Right atrium auricular region (tissue), 2 donors: ENCODE measurements around the gene CAB39. TPM values are rescaled to one million over a fixed set of nuclear protein-coding genes. Genes with fewer than 3 reads are reported as not detected.

Source experiments
- DNase-seq: peaks from one replicate; pipeline ENCODE4 v3.0.0-alpha.2; 2019; ENCODE audit warnings: low spot score
- H3K27ac ChIP-seq, 2 donors: fragments of 200-600 bp; sonication (generic); 1 replicate in 1 of 2; 2 replicates in 1 of 2; pipeline ENCODE4 v1.5.1; 2016 to 2019
- H3K27me3 ChIP-seq, 2 donors: fragments of 200-600 bp; sonication (generic); one replicate each; pipeline versions ENCODE4 v1.5.1 to v1.6.0; 2017 to 2019
- H3K36me3 ChIP-seq: fragments of 200-600 bp; sonication (generic); one replicate; pipeline ENCODE4 v1.5.1; 2016
- H3K4me1 ChIP-seq, 2 donors: fragments of 200-600 bp; sonication (generic); one replicate each; pipeline versions ENCODE4 v1.5.1 to v1.6.0; 2017 to 2019
- H3K4me3 ChIP-seq, 2 donors: fragments of 200-600 bp; sonication (generic); 1 replicate in 1 of 2; 2 replicates in 1 of 2; pipeline ENCODE4 v1.5.1; 2017 to 2019; ENCODE audit warnings: mild to moderate bottlenecking in 1 of 2, moderate library complexity in 1 of 2
- H3K9me3 ChIP-seq, 2 donors: fragments of 200-600 bp; sonication (generic); one replicate each; pipeline ENCODE4 v1.5.1; 2019
- total RNA-seq, 2 donors: library from RNA; depleted of rRNA; stranded (reverse); fragments of >200 nt; gene quantifications; one replicate each; pipeline ENCODE4 v1.1.0, GENCODE V29; 2016
- TF ChIP-seq, protein P1 (sequence below), 2 donors: fragments of 200-600 bp; sonication (generic); IDR thresholded peaks; one replicate each; pipeline ENCODE4 v1.5.1; 2019; ENCODE audit warnings: antibody characterized with exemption in 2 of 2

Gene CAB39
- total RNA-seq, 2 donors from 2014 or later, result 66.1 to 81.5 TPM

DNA sequence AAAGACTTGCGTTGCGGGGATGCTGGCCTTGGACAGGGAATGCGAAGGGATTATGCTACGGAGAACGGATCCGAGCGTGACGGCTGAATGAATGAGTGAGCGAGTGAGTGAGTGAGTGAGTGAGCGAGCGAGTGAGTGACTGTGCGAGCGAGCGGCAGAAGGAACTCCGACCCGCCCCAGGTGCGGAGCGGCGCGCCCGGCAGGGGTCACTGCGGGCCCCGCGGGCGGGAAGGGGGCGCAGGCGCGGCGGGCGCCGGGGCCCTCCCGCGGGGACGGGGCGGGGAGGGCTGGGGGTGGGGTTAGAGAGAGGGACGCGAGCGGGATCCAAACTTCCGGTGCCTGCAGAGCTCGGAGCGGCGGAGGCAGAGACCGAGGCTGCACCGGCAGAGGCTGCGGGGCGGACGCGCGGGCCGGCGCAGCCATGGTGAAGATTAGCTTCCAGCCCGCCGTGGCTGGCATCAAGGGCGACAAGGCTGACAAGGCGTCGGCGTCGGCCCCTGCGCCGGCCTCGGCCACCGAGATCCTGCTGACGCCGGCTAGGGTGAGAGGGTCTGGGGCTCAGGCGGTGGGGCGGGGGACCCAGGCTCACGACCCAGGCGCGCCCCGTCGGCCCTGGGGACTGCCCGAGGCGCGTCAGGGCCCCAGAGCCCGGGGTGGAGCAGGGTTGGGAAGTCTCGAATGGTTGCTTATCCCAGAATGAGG, 152.1 kb downstream of the CAB39 start, which contains the start of gene ITM2C:
Gene ITM2C, plus strand, starts transcription at position 338 of the 702 bp plus-strand sequence. Its CDS starts 84 bp downstream, at position 422.
- TF ChIP-seq, protein P1, sequence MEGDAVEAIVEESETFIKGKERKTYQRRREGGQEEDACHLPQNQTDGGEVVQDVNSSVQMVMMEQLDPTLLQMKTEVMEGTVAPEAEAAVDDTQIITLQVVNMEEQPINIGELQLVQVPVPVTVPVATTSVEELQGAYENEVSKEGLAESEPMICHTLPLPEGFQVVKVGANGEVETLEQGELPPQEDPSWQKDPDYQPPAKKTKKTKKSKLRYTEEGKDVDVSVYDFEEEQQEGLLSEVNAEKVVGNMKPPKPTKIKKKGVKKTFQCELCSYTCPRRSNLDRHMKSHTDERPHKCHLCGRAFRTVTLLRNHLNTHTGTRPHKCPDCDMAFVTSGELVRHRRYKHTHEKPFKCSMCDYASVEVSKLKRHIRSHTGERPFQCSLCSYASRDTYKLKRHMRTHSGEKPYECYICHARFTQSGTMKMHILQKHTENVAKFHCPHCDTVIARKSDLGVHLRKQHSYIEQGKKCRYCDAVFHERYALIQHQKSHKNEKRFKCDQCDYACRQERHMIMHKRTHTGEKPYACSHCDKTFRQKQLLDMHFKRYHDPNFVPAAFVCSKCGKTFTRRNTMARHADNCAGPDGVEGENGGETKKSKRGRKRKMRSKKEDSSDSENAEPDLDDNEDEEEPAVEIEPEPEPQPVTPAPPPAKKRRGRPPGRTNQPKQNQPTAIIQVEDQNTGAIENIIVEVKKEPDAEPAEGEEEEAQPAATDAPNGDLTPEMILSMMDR (IDR thresholded peaks at IDR 0.05), result peak; percentile 53
- Histone ChIP-seq H3K27ac (peak within 1 kb of the TSS in 1 of 2 donors; percentile 29), H3K27me3 (no peaks in the 10 kb centered on the region), H3K4me3 (peak within 1 kb of the TSS; percentile 71 to 73), H3K36me3 (no peaks in the 10 kb centered on the region), H3K9me3 (no peaks in the 10 kb centered on the region), H3K4me1 (peaks cover 0 to 35% of the 10 kb centered on the region in 2 donors)
- DNase-seq, result no peak

DNA sequence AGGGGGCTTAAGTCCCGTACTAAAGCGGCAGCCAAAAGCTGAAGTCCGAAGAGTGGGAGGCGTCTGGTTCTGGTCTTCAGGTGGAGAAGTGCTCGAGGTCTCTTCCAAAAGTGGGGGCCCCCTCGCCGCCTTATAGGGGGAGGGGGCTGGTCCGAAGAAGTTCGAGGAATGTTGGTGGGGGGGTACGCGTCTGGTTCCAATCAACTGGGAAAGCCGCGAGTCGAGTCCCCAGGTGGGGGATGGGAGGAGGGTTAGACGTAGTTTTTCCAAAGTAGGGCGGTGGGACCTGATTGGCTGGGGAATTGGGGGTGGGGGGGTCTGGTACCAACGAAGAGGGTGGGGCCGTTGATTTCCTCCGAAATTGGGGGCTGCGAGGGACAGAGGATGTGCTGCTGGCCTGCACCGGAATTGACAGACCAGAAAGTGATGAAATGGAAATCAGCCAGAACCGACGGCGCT, 152.7 kb downstream of the CAB39 start:
- Histone ChIP-seq H3K27ac (peak overlapping the region in 1 of 2 donors; percentile 29), H3K4me3 (peak overlapping the region; percentile 71 to 73), H3K27me3 (no peaks in the 10 kb centered on the region), H3K36me3 (no peaks in the 10 kb centered on the region), H3K4me1 (peaks cover 0 to 41% of the 10 kb centered on the region in 2 donors), H3K9me3 (no peaks in the 10 kb centered on the region)
- TF ChIP-seq, protein P1 (IDR thresholded peaks at IDR 0.05), result no peak
- DNase-seq, result no peak

DNA sequence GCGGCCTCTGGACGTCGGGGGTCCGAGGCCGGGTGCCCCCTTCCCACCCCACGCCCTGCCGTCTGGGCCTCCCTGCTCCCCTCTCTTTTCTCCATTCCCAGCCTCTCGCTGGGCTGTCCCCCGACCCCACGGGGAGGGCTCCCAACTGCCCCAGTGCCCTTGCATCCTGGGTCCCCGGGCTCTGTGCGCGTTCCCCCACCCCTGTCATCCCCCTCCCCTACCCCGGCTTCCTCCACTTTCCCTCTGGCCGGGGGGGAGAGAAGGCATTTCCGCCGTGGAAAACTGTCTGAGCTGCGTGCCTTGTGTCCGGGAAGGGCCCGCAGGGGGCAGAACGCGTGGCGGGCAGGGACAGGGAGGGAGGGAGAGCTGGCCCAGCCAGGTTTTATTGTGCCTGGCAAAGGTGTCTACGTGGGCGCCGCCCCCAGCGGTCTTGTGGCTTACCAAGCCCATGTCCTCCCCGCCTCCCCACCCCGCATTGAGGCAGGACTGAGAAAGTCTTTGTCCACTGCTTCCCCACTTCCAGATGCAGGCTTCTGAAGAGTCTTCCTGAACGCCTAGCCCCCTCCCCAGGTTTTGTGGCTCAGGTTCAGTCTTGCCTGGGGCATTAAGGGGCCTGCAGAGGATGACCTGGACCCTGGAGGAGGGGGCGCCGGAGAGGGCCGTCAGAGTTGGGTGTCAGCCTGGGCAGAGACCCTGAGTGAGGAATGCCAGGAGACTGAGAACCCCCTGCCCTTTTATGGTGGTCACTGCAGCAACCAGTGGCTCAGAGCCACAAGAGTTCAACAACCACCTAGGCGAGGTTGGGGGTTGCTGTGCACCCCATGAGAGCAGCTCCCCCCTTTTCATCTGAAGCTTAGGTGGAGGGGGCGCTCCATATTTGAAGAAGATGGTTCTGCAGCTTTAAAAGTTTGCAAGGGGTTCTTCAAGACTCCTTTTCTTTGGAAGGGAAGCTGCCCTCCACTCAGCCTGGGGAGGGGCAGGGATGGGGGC, 153.4 kb downstream of the CAB39 start:
- peaks cover 0 to 48% of the 10 kb centered on the region in 2 donors for H3K4me1 ChIP-seq
- no peaks in the 10 kb centered on the region for H3K9me3 ChIP-seq
- H3K4me3 ChIP-seq, result peak overlapping the region; percentile 71 to 73
- TF ChIP-seq, protein P1 (IDR thresholded peaks at IDR 0.05), result peak in 1 of 2 donors; percentile 40
- H3K27ac ChIP-seq, result peak overlapping the region in 1 of 2 donors; percentile 29
- H3K36me3 ChIP-seq, result no peaks in the 10 kb centered on the region
- DNase-seq, result no peak
- H3K27me3 ChIP-seq, result no peaks in the 10 kb centered on the region

DNA sequence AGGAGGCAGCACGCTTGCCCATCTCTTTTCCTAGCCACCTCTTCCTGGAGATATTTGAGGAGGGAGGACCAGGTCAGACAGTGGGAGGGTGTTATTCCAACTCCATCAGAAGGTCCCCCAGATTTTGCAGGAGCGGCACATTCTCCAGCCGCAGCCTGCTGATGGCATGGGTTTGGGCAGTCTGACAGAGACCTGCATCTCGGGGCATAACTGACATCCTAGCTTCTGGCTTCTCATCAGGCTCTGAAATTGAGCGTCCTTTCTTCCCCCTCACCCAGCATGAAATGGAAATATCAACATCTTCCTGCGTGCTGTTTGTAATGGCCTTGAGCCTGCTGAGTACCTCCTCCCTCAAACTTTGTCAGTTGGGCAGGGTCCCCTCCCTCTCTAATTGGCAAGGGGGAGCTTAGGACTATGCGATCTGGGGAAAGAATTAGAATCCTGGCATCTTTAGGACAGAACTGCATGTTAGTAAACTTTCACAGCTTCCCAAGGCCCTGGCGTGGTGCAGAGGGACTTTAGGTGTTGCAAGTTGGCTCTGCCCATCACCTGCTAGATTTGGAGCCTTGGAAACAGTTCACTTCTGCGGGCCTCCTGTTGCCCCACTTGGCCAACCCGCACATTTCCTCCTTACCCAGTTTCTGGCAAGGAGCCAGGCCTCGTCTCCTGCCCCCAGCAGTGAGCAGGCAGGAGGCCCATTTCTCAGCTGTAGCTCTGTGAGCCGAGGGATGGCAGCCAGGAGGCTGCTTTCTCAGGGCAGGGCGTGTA, 154.3 kb downstream of the CAB39 start:
- TF ChIP-seq, protein P1 (IDR thresholded peaks at IDR 0.05), result no peak

More for the DNA sequence above, 154.3 kb downstream of the CAB39 start:
- DNase-seq, result no peak
- Histone ChIP-seq H3K27ac (no peak overlapping the region), H3K9me3 (no peaks in the 10 kb centered on the region), H3K4me3 (no peak overlapping the region), H3K27me3 (no peaks in the 10 kb centered on the region), H3K36me3 (no peaks in the 10 kb centered on the region), H3K4me1 (peaks cover 0 to 50% of the 10 kb centered on the region in 2 donors)
